Endodermal cell (in vitro differentiated cells): ENCODE measurements around the gene GNAI2. TPM values are rescaled to one million over a fixed set of nuclear protein-coding genes. Genes with fewer than 3 reads are reported as not detected.
A peak's percentile ranks its signal among the peaks of the same experiment; 100 is the strongest.

Experiments
- DNase-seq: peaks from one replicate; pipeline ENCODE4 v3.0.0-alpha.2; 2017
- H3K27ac ChIP-seq: 2 replicates; pipeline ENCODE4 v1.5.1; 2013; ENCODE audit warnings: mild to moderate bottlenecking, low read depth, low read length, moderate library complexity
- H3K27me3 ChIP-seq: 2 replicates; pipeline ENCODE4 v1.6.1; 2013; ENCODE audit warnings: mild to moderate bottlenecking, low read length, moderate library complexity; ENCODE audit not compliant: insufficient read depth, control insufficient read depth, poor library complexity, severe bottlenecking
- H3K36me3 ChIP-seq: 2 replicates; pipeline ENCODE4 v1.7.0; 2013; ENCODE audit warnings: mild to moderate bottlenecking, low read length, moderate library complexity; ENCODE audit not compliant: control insufficient read depth, insufficient read depth
- H3K4me1 ChIP-seq: one replicate; pipeline ENCODE4 v1.7.0; 2013; ENCODE audit warnings: low read length; ENCODE audit not compliant: control insufficient read depth, insufficient read depth
- H3K4me3 ChIP-seq: 2 replicates; pipeline ENCODE4 v1.5.1; 2013; ENCODE audit warnings: mild to moderate bottlenecking, low read length, moderate library complexity
- H3K9ac ChIP-seq: 2 replicates; pipeline ENCODE4 v1.6.1; 2013; ENCODE audit warnings: mild to moderate bottlenecking, low read length, moderate library complexity; ENCODE audit not compliant: poor library complexity, severe bottlenecking; ENCODE audit errors: extremely low read depth
- H3K9me3 ChIP-seq: 2 replicates; pipeline ENCODE4 v1.6.1; 2013; ENCODE audit warnings: mild to moderate bottlenecking, low read length, moderate library complexity; ENCODE audit not compliant: control insufficient read depth
- H3K27ac Mint-ChIP-seq: 2 replicates; pipeline ENCODE4 v1.8.0; 2020; ENCODE audit warnings: mixed read lengths
- H3K27me3 Mint-ChIP-seq: 2 replicates; pipeline ENCODE4 v1.8.0; 2021; ENCODE audit warnings: mild to moderate bottlenecking, mixed read lengths; ENCODE audit not compliant: insufficient read depth
- H3K36me3 Mint-ChIP-seq: 2 replicates; pipeline ENCODE4 v1.8.0; 2020; ENCODE audit warnings: low read depth, mixed read lengths
- H3K4me1 Mint-ChIP-seq: 2 replicates; pipeline ENCODE4 v1.8.0; 2020; ENCODE audit warnings: mixed read lengths
- H3K4me3 Mint-ChIP-seq: 2 replicates; pipeline ENCODE4 v1.8.0; 2020; ENCODE audit warnings: mild to moderate bottlenecking, moderate library complexity, mixed read lengths
- H3K9me3 Mint-ChIP-seq: 2 replicates; pipeline ENCODE4 v1.8.0; 2020; ENCODE audit warnings: mild to moderate bottlenecking, mixed read lengths
- CTCF ChIP-seq: fragments of 200-600 bp; sonication (generic); conservative IDR thresholded peaks from 2 replicates; pipeline ENCODE4 v1.5.0; 2021; ENCODE audit warnings: antibody characterized with exemption, mild to moderate bottlenecking
- WGBS, 2 experiments: methylation state at CpG; one replicate each; pipeline versions ENCODE4 v1.1.5 to v1.1.7; 2013; ENCODE audit warnings: missing lambda C conversion rate in 2 of 2, mixed read lengths in 1 of 2; ENCODE audit not compliant: insufficient coverage in 1 of 2, insufficient read length in 1 of 2; 5-methylcytosine and 5-hydroxymethylcytosine counted together
- total RNA-seq, 2 donors: library from RNA; stranded (reverse); fragmentation: NEBNext Ultra II Directional in 1 of 2; extraction: Animal tissue kit (Norgen Biotek cat#: 25700) in 1 of 2; gene quantifications; 2 replicates in 1 of 2; 3 replicates in 1 of 2; pipeline ENCODE4 v1.2.1, GENCODE V29; 2021

GNAI2 gene
- total RNA-seq, 2 donors from 2014 or later: 243 to 278 TPM

- no peak for TF ChIP-seq CTCF
- DNase-seq: peak; percentile 82
- H3K36me3 Mint-ChIP-seq: peaks cover 2% of the 10 kb centered on the region
- H3K27ac Mint-ChIP-seq: peak overlapping the region; percentile 95
- Histone ChIP-seq H3K36me3 (peaks cover 4% of the 10 kb centered on the region), H3K9me3 (no peaks in the 10 kb centered on the region), H3K4me3 (peak overlapping the region; percentile 94), H3K9ac (peak overlapping the region; percentile 81), H3K27ac (peak overlapping the region; percentile 3), H3K27me3 (no peaks in the 10 kb centered on the region), H3K4me1 (peaks cover 34% of the 10 kb centered on the region)
- no peaks in the 10 kb centered on the region for H3K27me3 Mint-ChIP-seq
- peaks cover 50% of the 10 kb centered on the region for H3K4me1 Mint-ChIP-seq
- no peaks in the 10 kb centered on the region for H3K9me3 Mint-ChIP-seq
- peak overlapping the region; percentile 96 for H3K4me3 Mint-ChIP-seq
- WGBS, 2 experiments: 5 to 8% methylated on average over 4 to 7 of the region's 7 CpGs
Measured at GRCh38 chr3:50237133-50237651, 1.2 kb downstream of the GNAI2 start.

- peaks cover 55% of the 10 kb centered on the region for H3K4me1 Mint-ChIP-seq
Measured at GRCh38 chr3:50237754-50238548, 1.9 kb downstream of the GNAI2 start.

GRCh38 chr3:50238549-50239026, 2.6 kb downstream of the GNAI2 start:
- Histone ChIP-seq H3K9ac (no peak overlapping the region), H3K9me3 (no peaks in the 10 kb centered on the region), H3K4me3 (peak overlapping the region; percentile 94), H3K27ac (peak overlapping the region; percentile 30), H3K36me3 (peaks cover 11% of the 10 kb centered on the region), H3K27me3 (no peaks in the 10 kb centered on the region), H3K4me1 (peaks cover 42% of the 10 kb centered on the region)
- peaks cover 7% of the 10 kb centered on the region for H3K36me3 Mint-ChIP-seq
- H3K27me3 Mint-ChIP-seq: no peaks in the 10 kb centered on the region
- H3K4me3 Mint-ChIP-seq: peak overlapping the region; percentile 96
- TF ChIP-seq CTCF: peak; percentile 40
- no peak for DNase-seq
- H3K4me1 Mint-ChIP-seq: peaks cover 51% of the 10 kb centered on the region
- H3K27ac Mint-ChIP-seq: peak overlapping the region; percentile 95
- WGBS, 2 experiments: 95 to 98% methylated on average over 7 of the region's 7 CpGs
- no peaks in the 10 kb centered on the region for H3K9me3 Mint-ChIP-seq

More at GRCh38 chr3:50237754-50238548, 1.9 kb downstream of the GNAI2 start:
- H3K9me3 ChIP-seq: no peaks in the 10 kb centered on the region
- peaks cover 5% of the 10 kb centered on the region for H3K36me3 ChIP-seq
- WGBS, 2 experiments: 7 to 9% methylated on average over 10 to 31 of the region's 31 CpGs
- DNase-seq: peak; percentile 90
- no peak for TF ChIP-seq CTCF
- Mint-ChIP-seq H3K36me3 (peaks cover 5% of the 10 kb centered on the region), H3K4me3 (peak overlapping the region; percentile 96), H3K27ac (peak overlapping the region; percentile 95), H3K9me3 (no peaks in the 10 kb centered on the region), H3K27me3 (no peaks in the 10 kb centered on the region)
- H3K27ac ChIP-seq: peak overlapping the region; percentile 30
- peak overlapping the region; percentile 94 for H3K4me3 ChIP-seq
- no peaks in the 10 kb centered on the region for H3K27me3 ChIP-seq
- peaks cover 41% of the 10 kb centered on the region for H3K4me1 ChIP-seq
- peak overlapping the region; percentile 81 for H3K9ac ChIP-seq
